Caco-2 (cell line): ENCODE data around the gene CASP7. TPM values are rescaled to one million over a fixed set of nuclear protein-coding genes. Genes with fewer than 3 reads are reported as not detected.

Experiments
- BruUV-seq: library from RNA; stranded (reverse); fragments of 400-500 nt; replicated peaks from 2 replicates; lab custom pipeline; 2021; lab: Mats Ljungman, UMichigan
- CTCF ChIA-PET: fragments of 300-600 bp; sonication (Branson Sonifier 250); formaldehyde crosslinking; loops from one replicate; lab custom pipeline; 2022; ENCODE audit warnings: antibody characterized with exemption; lab: Charles Lee
- POLR2A ChIA-PET: fragments of 300-600 bp; sonication (Branson Sonifier 250); formaldehyde crosslinking; loops from one replicate; lab custom pipeline; 2022; ENCODE audit warnings: antibody characterized with exemption; lab: Charles Lee
- DNase-seq, 2 experiments: peaks; one replicate each; pipeline versions ENCODE4 v3.0.0 to v3.0.0-alpha.2; 2020 to 2022
- H3K27me3 ChIP-seq: replicated peaks from 2 replicates; pipeline ENCODE4 v1.6.0; 2011; ENCODE audit warnings: low read length; ENCODE audit not compliant: control insufficient read depth, insufficient read depth
- H3K36me3 ChIP-seq: 2 replicates; pipeline ENCODE4 v1.5.1; 2011; ENCODE audit warnings: low read length; ENCODE audit not compliant: control insufficient read depth, insufficient read depth
- H3K4me1 ChIP-seq: fragments of 250-450 bp; sonication (Bioruptor Pico); 2 replicates; pipeline ENCODE4 v1.5.1; 2020; ENCODE audit warnings: mild to moderate bottlenecking
- H3K4me3 ChIP-seq: 2 replicates; pipeline ENCODE4 v1.5.1; 2011; ENCODE audit warnings: low read depth, mild to moderate bottlenecking, control low read depth, low read length
- H3K9me3 ChIP-seq: fragments of 250-450 bp; sonication (Bioruptor Pico); 2 replicates; pipeline ENCODE4 v1.5.1; 2020; ENCODE audit warnings: mild to moderate bottlenecking, moderate library complexity
- H3K27ac Mint-ChIP-seq: one replicate; pipeline ENCODE4 v1.8.0; 2022; ENCODE audit warnings: mixed read lengths; ENCODE audit not compliant: unreplicated experiment
- H3K27me3 Mint-ChIP-seq: one replicate; pipeline ENCODE4 v1.8.0; 2022; ENCODE audit warnings: mixed read lengths; ENCODE audit not compliant: insufficient read depth, unreplicated experiment
- H3K36me3 Mint-ChIP-seq: one replicate; pipeline ENCODE4 v1.8.0; 2022; ENCODE audit warnings: mild to moderate bottlenecking, mixed read lengths; ENCODE audit not compliant: insufficient read depth, unreplicated experiment
- H3K4me1 Mint-ChIP-seq: one replicate; pipeline ENCODE4 v1.8.0; 2022; ENCODE audit warnings: low read depth, mixed read lengths; ENCODE audit not compliant: unreplicated experiment
- H3K4me3 Mint-ChIP-seq: one replicate; pipeline ENCODE4 v1.8.0; 2022; ENCODE audit warnings: mild to moderate bottlenecking, moderate library complexity, mixed read lengths; ENCODE audit not compliant: unreplicated experiment
- H3K9me3 Mint-ChIP-seq: one replicate; pipeline ENCODE4 v1.8.0; 2022; ENCODE audit warnings: mixed read lengths; ENCODE audit not compliant: unreplicated experiment
- intact Hi-C: fragments of 100-400 bp; cut with micrococcal nuclease; formaldehyde crosslinking; loops from one replicate; pipeline ENCODE4 v1.10.0; 2022; ENCODE audit not compliant: unreplicated experiment
- total RNA-seq: library from RNA; stranded (reverse); gene quantifications from 2 replicates; pipeline ENCODE4 v1.2.3, GENCODE V29; 2022
- TF ChIP-seq, protein P1 (sequence below), 2 experiments: fragments of 200-600 bp in 1 of 2; IDR thresholded peaks; 1 replicate in 1 of 2; 2 replicates in 1 of 2; pipeline versions ENCODE4 v1.5.1 to v1.8.0; 2011 to 2022; ENCODE audit warnings: antibody characterized with exemption in 1 of 2, control low read depth in 1 of 2, inconsistent platforms in 1 of 2, low read depth in 1 of 2, low read length in 1 of 2, mild to moderate bottlenecking in 1 of 2, moderate library complexity in 1 of 2; ENCODE audit not compliant: insufficient read depth in 1 of 2, severe bottlenecking in 1 of 2, unreplicated experiment in 1 of 2

CASP7 gene
- total RNA-seq, 1 experiment from 2014 or later, result 23.9 TPM

DNA sequence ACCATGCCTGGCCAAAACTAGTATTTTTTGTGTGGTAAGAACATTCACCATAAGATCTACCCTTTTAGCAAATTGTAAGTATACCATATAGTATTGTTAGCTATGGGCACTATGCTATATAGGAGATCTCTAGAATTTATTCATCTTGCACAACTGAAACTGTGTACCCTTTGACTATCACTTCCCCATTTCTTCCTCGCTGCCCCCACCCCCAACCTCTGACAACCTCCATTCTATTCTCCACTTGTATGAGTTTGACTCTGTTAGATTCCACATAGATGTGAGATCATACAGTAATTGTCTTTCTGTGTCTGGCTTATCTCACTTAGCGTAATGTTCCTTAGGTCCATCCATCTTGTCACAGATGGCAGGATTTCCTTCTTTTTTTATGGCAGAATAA is 3.6 kb downstream of the CASP7 start:
- BruUV-seq, result no TSS peak
- H3K4me1 ChIP-seq, result no peaks in the 10 kb centered on the region
- TF ChIP-seq, protein P1, sequence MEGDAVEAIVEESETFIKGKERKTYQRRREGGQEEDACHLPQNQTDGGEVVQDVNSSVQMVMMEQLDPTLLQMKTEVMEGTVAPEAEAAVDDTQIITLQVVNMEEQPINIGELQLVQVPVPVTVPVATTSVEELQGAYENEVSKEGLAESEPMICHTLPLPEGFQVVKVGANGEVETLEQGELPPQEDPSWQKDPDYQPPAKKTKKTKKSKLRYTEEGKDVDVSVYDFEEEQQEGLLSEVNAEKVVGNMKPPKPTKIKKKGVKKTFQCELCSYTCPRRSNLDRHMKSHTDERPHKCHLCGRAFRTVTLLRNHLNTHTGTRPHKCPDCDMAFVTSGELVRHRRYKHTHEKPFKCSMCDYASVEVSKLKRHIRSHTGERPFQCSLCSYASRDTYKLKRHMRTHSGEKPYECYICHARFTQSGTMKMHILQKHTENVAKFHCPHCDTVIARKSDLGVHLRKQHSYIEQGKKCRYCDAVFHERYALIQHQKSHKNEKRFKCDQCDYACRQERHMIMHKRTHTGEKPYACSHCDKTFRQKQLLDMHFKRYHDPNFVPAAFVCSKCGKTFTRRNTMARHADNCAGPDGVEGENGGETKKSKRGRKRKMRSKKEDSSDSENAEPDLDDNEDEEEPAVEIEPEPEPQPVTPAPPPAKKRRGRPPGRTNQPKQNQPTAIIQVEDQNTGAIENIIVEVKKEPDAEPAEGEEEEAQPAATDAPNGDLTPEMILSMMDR (IDR thresholded peaks at IDR 0.05; ENCODE audit: insufficient read depth in 1 of 2, low read depth in 1 of 2, low read length in 1 of 2, severe bottlenecking in 1 of 2, unreplicated experiment in 1 of 2), result no peak
- POLR2A ChIA-PET, result no interaction called here
- H3K27me3 ChIP-seq, result no peaks in the 10 kb centered on the region
- no peak for DNase-seq
- intact Hi-C loops, result no loop called here
- H3K36me3 ChIP-seq, result no peaks in the 10 kb centered on the region
- Mint-ChIP-seq H3K9me3 (peaks cover 39% of the 10 kb centered on the region), H3K27ac (no peak overlapping the region), H3K4me3 (no peak overlapping the region), H3K4me1 (peaks cover 6% of the 10 kb centered on the region), H3K27me3 (no peaks in the 10 kb centered on the region), H3K36me3 (peaks cover 5% of the 10 kb centered on the region)
- no peak overlapping the region for H3K4me3 ChIP-seq
- no peaks in the 10 kb centered on the region for H3K9me3 ChIP-seq
- CTCF ChIA-PET, result no interaction called here

DNA sequence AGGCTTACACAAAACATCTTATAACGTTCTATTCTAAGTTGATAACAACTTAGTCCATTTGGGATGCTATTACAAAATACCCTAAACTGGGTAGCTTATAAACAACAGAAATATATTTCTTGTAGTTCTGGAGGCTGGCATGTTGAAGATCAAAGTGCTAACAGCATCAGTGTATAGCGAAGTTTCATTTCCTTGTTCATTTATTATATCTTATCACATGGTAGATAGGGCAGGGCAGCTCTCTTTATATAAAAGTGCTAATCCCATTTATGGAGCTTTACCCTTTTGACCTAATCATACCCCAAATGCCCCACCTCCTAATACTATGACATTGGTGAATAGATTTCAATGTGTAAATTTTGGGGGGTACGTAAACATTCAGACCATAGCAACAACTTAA is 6.3 kb downstream of the CASP7 start:
- H3K9me3 ChIP-seq, result no peaks in the 10 kb centered on the region
- intact Hi-C loops, result no loop called here
- Mint-ChIP-seq H3K4me1 (no peaks in the 10 kb centered on the region), H3K36me3 (peaks cover 5% of the 10 kb centered on the region), H3K27ac (no peak overlapping the region), H3K4me3 (no peak overlapping the region), H3K27me3 (no peaks in the 10 kb centered on the region), H3K9me3 (peaks cover 39% of the 10 kb centered on the region)
- no peaks in the 10 kb centered on the region for H3K36me3 ChIP-seq
- ChIA-PET POLR2A (no interaction called here), CTCF (no interaction called here)
- no peak for DNase-seq
- H3K4me1 ChIP-seq, result no peaks in the 10 kb centered on the region
- no peak overlapping the region for H3K4me3 ChIP-seq
- no TSS peak for BruUV-seq
- H3K27me3 ChIP-seq, result no peaks in the 10 kb centered on the region
- TF ChIP-seq, protein P1 (IDR thresholded peaks at IDR 0.05; ENCODE audit: insufficient read depth in 1 of 2, low read depth in 1 of 2, low read length in 1 of 2, severe bottlenecking in 1 of 2, unreplicated experiment in 1 of 2), result no peak

DNA sequence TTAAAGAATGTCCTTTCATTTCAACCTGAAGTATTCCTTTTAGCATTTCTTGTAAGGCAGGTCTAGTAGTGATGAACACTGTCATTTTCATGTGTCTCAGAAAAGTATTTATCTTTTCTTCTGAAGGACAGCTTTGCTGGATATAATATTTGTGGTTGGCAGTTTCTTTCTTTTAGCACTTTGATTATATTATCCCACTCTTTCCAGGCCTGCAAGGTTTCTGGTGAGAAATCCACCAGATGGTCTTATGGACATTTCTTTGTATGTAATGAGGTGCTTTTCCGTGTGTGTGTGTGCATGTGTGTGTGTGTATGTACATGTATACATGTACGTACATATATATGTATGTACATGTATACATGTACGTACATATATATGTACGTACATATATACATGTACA is 7.3 kb downstream of the CASP7 start:
- ChIA-PET CTCF (no interaction called here), POLR2A (no interaction called here)
- no peak for DNase-seq
- no peaks in the 10 kb centered on the region for H3K27me3 Mint-ChIP-seq
- Histone ChIP-seq H3K4me1 (no peaks in the 10 kb centered on the region), H3K4me3 (no peak overlapping the region), H3K36me3 (no peaks in the 10 kb centered on the region), H3K27me3 (no peaks in the 10 kb centered on the region), H3K9me3 (no peaks in the 10 kb centered on the region)
- no peaks in the 10 kb centered on the region for H3K4me1 Mint-ChIP-seq
- no peak overlapping the region for H3K4me3 Mint-ChIP-seq
- H3K9me3 Mint-ChIP-seq, result peaks cover 39% of the 10 kb centered on the region
- H3K36me3 Mint-ChIP-seq, result peaks cover 5% of the 10 kb centered on the region
- H3K27ac Mint-ChIP-seq, result no peak overlapping the region
- BruUV-seq, result no TSS peak
- intact Hi-C loops, result no loop called here
- TF ChIP-seq, protein P1 (IDR thresholded peaks at IDR 0.05; ENCODE audit: insufficient read depth in 1 of 2, low read depth in 1 of 2, low read length in 1 of 2, severe bottlenecking in 1 of 2, unreplicated experiment in 1 of 2), result no peak
